Bronchus fibroblast of lung (primary cell): ENCODE data around the gene TNMD. TPM values are rescaled to one million over a fixed set of nuclear protein-coding genes. Genes with fewer than 3 reads are reported as not detected.

ENCODE experiments used
- total RNA-seq: library from RNA; depleted of rRNA; stranded (reverse); fragments of >200 nt; gene quantifications from 2 replicates; pipeline ENCODE4 v1.2.3, GENCODE V29; 2015

The TNMD gene
- not detected in 2 replicates for total RNA-seq

GRCh38 chrX:100584611-100585010 is at the start of gene TNMD:
TNMD (plus strand) TSS chrX:100584936; CDS start chrX:100585019, 83 bp downstream.

GRCh38 chrX:100636321-100636991 is 51.7 kb downstream of the TNMD start, which contains the start of gene TSPAN6:
TSPAN6 (minus strand) TSS chrX:100636806; CDS start chrX:100636694, 112 bp downstream.

GRCh38 chrX:100643956-100644860 is 59.5 kb downstream of the TNMD start, which contains the start of gene SRPX2:
SRPX2 (plus strand) TSS chrX:100644199; CDS start chrX:100646323, 2,124 bp downstream.

Other genes with a start within 250 kb of the TNMD start
- gene PCDH19, start 174.7 kb upstream of the TNMD start, total RNA-seq, result under 0.01 TPM in 1 of 2 replicates, not detected in the other
- 17.4 and 20.0 TPM in 2 replicates for gene TSPAN6, start 51.9 kb downstream of the TNMD start, total RNA-seq
- 20.8 and 32.4 TPM in 2 replicates for gene SRPX2, start 59.3 kb downstream of the TNMD start, total RNA-seq
- 3.5 and 3.6 TPM in 2 replicates for gene SYTL4, start 147.2 kb downstream of the TNMD start, total RNA-seq
- 22.5 and 23.9 TPM in 2 replicates for gene CSTF2, start 235.5 kb downstream of the TNMD start, total RNA-seq